Measurements from ENCODE around the gene RYR3. TPM values are rescaled to one million over a fixed set of nuclear protein-coding genes. Genes with fewer than 3 reads are reported as not detected.
A peak's percentile ranks its signal among the peaks of the same experiment; 100 is the strongest.

The RYR3 gene
- total RNA-seq, 1 donor = 5.4 TPM

GRCh38 chr15:33629647-33630046 is 318.9 kb downstream of the RYR3 start:
- DNase-seq (ENCODE audit: low read depth in 2 of 3, low spot score in 2 of 3) = no peak

- DNase-seq (ENCODE audit: low read depth in 2 of 3, low spot score in 2 of 3) = no peak
Measured at GRCh38 chr15:33636234-33636633, 325.5 kb downstream of the RYR3 start.

GRCh38 chr15:33636958-33637357 is 326.2 kb downstream of the RYR3 start:
- DNase-seq (ENCODE audit: low read depth in 2 of 3, low spot score in 2 of 3) = peak in 1 of 3 donors; percentile 63

GRCh38 chr15:33638453-33638852 is 327.7 kb downstream of the RYR3 start:
- DNase-seq (ENCODE audit: low read depth in 2 of 3, low spot score in 2 of 3) = no peak

GRCh38 chr15:33639051-33639450 is 328.3 kb downstream of the RYR3 start:
- DNase-seq (ENCODE audit: low read depth in 2 of 3, low spot score in 2 of 3) = no peak

- DNase-seq (ENCODE audit: low read depth in 2 of 3, low spot score in 2 of 3) = no peak
Measured at GRCh38 chr15:33639456-33639855, 328.7 kb downstream of the RYR3 start.

- DNase-seq (ENCODE audit: low read depth in 2 of 3, low spot score in 2 of 3) = peak in 2 of 3 donors; percentile 64 to 90
Measured at GRCh38 chr15:33639978-33640377, 329.2 kb downstream of the RYR3 start.

- DNase-seq (ENCODE audit: low read depth in 2 of 3, low spot score in 2 of 3) = no peak
Measured at GRCh38 chr15:33641069-33641468, 330.3 kb downstream of the RYR3 start.

GRCh38 chr15:33644304-33644703 is 333.5 kb downstream of the RYR3 start:
- no peak for DNase-seq (ENCODE audit: low read depth in 2 of 3, low spot score in 2 of 3)

GRCh38 chr15:33646744-33647143 is 336.0 kb downstream of the RYR3 start:
- no peak for DNase-seq (ENCODE audit: low read depth in 2 of 3, low spot score in 2 of 3)

GRCh38 chr15:33649217-33649933 is 338.6 kb downstream of the RYR3 start:
- no peak for DNase-seq (ENCODE audit: low read depth in 2 of 3, low spot score in 2 of 3)

GRCh38 chr15:33654860-33655259 is 344.1 kb downstream of the RYR3 start:
- no peak for DNase-seq (ENCODE audit: low read depth in 2 of 3, low spot score in 2 of 3)

- no peak for DNase-seq (ENCODE audit: low read depth in 2 of 3, low spot score in 2 of 3)
Measured at GRCh38 chr15:33655488-33655887, 344.7 kb downstream of the RYR3 start.

- DNase-seq (ENCODE audit: low read depth in 2 of 3, low spot score in 2 of 3) = peak in 2 of 3 donors; percentile 24 to 36
Measured at GRCh38 chr15:33656168-33656567, 345.4 kb downstream of the RYR3 start.

- no peak for DNase-seq (ENCODE audit: low read depth in 2 of 3, low spot score in 2 of 3)
Measured at GRCh38 chr15:33660151-33660550, 349.4 kb downstream of the RYR3 start.

- no peak for DNase-seq (ENCODE audit: low read depth in 2 of 3, low spot score in 2 of 3)
Measured at GRCh38 chr15:33662014-33662413, 351.2 kb downstream of the RYR3 start.

GRCh38 chr15:33664947-33665346 is 354.2 kb downstream of the RYR3 start:
- DNase-seq (ENCODE audit: low read depth in 2 of 3, low spot score in 2 of 3) = no peak

- DNase-seq (ENCODE audit: low read depth in 2 of 3, low spot score in 2 of 3) = no peak
Measured at GRCh38 chr15:33670567-33670966, 359.8 kb downstream of the RYR3 start.

GRCh38 chr15:33671456-33671855 is 360.7 kb downstream of the RYR3 start:
- peak in 1 of 3 donors; percentile 10 for DNase-seq (ENCODE audit: low read depth in 2 of 3, low spot score in 2 of 3)

GRCh38 chr15:33675246-33675645 is 364.5 kb downstream of the RYR3 start:
- DNase-seq (ENCODE audit: low read depth in 2 of 3, low spot score in 2 of 3) = peak in 2 of 3 donors; percentile 43 to 82

- DNase-seq (ENCODE audit: low read depth in 2 of 3, low spot score in 2 of 3) = no peak
Measured at GRCh38 chr15:33677238-33677830, 366.6 kb downstream of the RYR3 start.

GRCh38 chr15:33678176-33678575 is 367.4 kb downstream of the RYR3 start:
- DNase-seq (ENCODE audit: low read depth in 2 of 3, low spot score in 2 of 3) = peak in 2 of 3 donors; percentile 40 to 55

Measured in hematopoietic multipotent progenitor cell (in vitro differentiated cells).